ENCODE measurements around the gene NCL. TPM values are rescaled to one million over a fixed set of nuclear protein-coding genes. Genes with fewer than 3 reads are reported as not detected.

NCL gene
- total and polyA plus RNA-seq, 2 of the 13 experiments (the other 11 are each of a cell fraction or from before 2014, with no cell fraction given), result 105 to 779 TPM

DNA sequence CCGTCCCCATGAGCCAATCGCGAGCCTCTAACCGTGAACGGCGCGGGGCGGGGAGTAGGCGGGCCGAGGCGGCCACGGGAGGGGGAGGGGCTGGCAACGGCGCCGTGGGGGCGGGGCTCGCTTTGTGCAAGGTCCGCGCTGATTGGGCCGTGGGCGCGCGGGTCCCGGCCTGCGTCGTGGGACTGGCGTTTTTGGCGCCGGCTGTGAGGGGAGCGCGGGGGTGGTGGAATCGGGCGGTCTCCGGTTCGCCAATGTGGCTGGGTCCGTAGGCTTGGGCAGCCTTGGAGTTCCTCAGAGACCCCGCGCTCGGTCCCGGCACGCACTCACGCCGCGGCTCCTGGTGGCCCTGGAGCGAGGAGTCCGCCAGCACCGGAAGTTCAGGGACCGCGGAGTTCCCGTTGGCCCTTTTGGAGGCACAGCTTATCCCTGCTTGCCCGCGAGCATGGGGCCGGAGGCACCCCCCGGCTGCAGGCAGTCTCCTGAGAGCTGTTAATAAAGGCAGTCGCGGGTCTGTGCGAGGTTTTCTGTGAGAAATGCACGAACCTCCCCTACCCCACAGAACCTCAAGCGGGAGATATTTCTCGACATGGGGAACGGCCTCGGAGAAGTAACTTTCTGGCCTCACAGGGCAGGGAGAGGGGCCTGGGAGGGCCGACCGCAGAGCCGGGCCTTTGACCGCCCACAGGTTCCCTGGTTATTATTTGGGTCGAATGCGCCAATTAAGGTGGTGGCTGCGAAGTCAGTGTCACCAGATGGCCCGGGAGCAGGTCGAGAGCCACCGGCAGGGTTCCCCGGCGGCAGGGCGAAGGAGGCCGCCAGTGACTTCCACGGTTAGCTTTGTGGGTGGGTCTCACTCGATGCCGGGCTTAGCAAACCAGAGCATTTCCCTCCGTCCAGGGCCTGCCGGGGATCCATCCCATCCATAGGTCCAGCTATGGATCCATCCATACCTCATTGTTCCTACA lies 574 bp upstream of the NCL start (continued):
- TF ChIP-seq, protein P1, sequence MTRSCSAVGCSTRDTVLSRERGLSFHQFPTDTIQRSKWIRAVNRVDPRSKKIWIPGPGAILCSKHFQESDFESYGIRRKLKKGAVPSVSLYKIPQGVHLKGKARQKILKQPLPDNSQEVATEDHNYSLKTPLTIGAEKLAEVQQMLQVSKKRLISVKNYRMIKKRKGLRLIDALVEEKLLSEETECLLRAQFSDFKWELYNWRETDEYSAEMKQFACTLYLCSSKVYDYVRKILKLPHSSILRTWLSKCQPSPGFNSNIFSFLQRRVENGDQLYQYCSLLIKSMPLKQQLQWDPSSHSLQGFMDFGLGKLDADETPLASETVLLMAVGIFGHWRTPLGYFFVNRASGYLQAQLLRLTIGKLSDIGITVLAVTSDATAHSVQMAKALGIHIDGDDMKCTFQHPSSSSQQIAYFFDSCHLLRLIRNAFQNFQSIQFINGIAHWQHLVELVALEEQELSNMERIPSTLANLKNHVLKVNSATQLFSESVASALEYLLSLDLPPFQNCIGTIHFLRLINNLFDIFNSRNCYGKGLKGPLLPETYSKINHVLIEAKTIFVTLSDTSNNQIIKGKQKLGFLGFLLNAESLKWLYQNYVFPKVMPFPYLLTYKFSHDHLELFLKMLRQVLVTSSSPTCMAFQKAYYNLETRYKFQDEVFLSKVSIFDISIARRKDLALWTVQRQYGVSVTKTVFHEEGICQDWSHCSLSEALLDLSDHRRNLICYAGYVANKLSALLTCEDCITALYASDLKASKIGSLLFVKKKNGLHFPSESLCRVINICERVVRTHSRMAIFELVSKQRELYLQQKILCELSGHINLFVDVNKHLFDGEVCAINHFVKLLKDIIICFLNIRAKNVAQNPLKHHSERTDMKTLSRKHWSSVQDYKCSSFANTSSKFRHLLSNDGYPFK (CRISPR knock-in tag; IDR thresholded peaks at IDR 0.05; ENCODE audit: borderline replicate concordance), result no peak
- TF ChIP-seq FOSL2 (CRISPR knock-in tag; IDR thresholded peaks at IDR 0.05), result no peak; the same call in 1 of the 2 replicates
- TF ChIP-seq ZNF446 (CRISPR knock-in tag; IDR thresholded peaks at IDR 0.05), result peak; percentile 76; the same call in 1 of the 2 replicates
- 0 out of 2 replicates have a peak, but pooled peaks have one; percentile 14 for TF ChIP-seq JUND (CRISPR knock-in tag; IDR thresholded peaks at IDR 0.05)
- TF ChIP-seq ZNF552 (CRISPR knock-in tag; IDR thresholded peaks at IDR 0.05; ENCODE audit: borderline replicate concordance), result peak; percentile 10; the same call in 1 of the 2 replicates
- TF ChIP-seq KDM3A (CRISPR knock-in tag; IDR thresholded peaks at IDR 0.05; ENCODE audit: low read depth), result no peak
- peak; percentile 3; the same call in 1 of the 2 replicates for TF ChIP-seq CREM (IDR thresholded peaks at IDR 0.05)
- 0 out of 2 replicates have a peak, but pooled peaks have one; percentile 4 for TF ChIP-seq CREM (CRISPR knock-in tag; IDR thresholded peaks at IDR 0.05)
- no peak for TF ChIP-seq ZNF318 (CRISPR knock-in tag; IDR thresholded peaks at IDR 0.05)
- TF ChIP-seq KLF16 (CRISPR knock-in tag; IDR thresholded peaks at IDR 0.05), result peak in 1 of 2 experiments; percentile 36; a peak in 1 of 4 replicates
- peak; percentile 84 for TF ChIP-seq MTF1 (CRISPR knock-in tag; IDR thresholded peaks at IDR 0.05)
- TF ChIP-seq FUBP1 (CRISPR knock-in tag; IDR thresholded peaks at IDR 0.05; ENCODE audit: borderline replicate concordance), result no peak

Data from HepG2 (cell line).